Non-pigmented ciliary epithelial cell (primary cell): ENCODE data around the gene PASD1.
"Not testable (repeated sequence)": the region's sequence is repeated elsewhere in the genome, so short reads cannot be mapped to it uniquely, and the experiment has no call there.

ENCODE experiments used
- DNase-seq: peaks from one replicate; pipeline ENCODE4 v3.0.0-alpha.2; 2010; ENCODE audit warnings: low read depth

PASD1 gene, protein sequence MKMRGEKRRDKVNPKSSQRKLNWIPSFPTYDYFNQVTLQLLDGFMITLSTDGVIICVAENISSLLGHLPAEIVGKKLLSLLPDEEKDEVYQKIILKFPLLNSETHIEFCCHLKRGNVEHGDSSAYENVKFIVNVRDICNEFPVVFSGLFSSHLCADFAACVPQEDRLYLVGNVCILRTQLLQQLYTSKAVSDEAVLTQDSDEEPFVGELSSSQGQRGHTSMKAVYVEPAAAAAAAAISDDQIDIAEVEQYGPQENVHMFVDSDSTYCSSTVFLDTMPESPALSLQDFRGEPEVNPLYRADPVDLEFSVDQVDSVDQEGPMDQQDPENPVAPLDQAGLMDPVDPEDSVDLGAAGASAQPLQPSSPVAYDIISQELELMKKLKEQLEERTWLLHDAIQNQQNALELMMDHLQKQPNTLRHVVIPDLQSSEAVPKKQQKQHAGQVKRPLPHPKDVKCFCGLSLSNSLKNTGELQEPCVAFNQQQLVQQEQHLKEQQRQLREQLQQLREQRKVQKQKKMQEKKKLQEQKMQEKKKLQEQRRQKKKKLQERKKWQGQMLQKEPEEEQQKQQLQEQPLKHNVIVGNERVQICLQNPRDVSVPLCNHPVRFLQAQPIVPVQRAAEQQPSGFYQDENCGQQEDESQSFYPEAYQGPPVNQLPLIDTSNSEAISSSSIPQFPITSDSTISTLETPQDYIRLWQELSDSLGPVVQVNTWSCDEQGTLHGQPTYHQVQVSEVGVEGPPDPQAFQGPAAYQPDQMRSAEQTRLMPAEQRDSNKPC

DNA sequence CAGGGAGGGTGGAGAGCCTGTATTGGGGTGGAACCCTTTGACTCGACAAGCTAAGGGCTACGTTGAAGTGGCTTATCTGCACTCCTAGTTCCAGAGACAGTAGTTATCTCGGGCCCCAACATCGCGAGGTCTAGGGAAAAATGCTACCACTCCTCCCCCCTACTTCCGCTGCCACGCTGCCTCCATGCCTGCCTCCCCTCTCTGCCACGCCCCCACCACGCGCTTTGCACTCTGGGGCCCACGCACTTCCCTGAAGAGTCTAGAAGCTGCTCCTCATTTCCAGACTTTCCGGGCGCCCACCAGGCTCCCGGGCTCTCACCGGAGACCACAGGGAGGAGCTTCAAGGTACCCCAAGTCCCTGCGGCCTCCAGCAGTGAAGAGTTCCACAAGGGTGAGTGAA is at the start of gene PASD1:
Gene PASD1 (plus strand): TSS at position 227 of the 400 bp plus-strand sequence. CDS start 37,879 bp downstream, outside the sequence.
- DNase-seq = no peak

DNA sequence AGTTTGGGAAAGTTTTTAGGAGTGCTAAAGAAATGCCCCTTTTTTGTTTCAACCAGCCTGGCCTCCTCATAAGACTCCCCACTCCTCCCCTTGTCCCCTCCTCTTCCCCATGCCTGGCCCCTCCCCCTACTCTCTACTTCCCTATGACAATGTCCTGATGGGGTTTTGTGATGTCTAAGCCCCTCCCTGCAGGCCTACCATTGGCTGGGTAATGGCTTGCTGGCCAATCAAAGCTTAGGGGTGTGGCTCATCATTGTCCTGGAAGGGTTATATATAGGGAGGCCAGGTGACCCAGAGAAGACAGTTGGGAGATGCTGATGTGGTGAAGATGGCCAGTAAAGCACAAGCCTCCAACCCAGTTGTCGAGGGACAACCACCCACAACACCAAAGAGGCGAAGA is 48.2 kb upstream of the PASD1 start:
- DNase-seq = no peak

DNA sequence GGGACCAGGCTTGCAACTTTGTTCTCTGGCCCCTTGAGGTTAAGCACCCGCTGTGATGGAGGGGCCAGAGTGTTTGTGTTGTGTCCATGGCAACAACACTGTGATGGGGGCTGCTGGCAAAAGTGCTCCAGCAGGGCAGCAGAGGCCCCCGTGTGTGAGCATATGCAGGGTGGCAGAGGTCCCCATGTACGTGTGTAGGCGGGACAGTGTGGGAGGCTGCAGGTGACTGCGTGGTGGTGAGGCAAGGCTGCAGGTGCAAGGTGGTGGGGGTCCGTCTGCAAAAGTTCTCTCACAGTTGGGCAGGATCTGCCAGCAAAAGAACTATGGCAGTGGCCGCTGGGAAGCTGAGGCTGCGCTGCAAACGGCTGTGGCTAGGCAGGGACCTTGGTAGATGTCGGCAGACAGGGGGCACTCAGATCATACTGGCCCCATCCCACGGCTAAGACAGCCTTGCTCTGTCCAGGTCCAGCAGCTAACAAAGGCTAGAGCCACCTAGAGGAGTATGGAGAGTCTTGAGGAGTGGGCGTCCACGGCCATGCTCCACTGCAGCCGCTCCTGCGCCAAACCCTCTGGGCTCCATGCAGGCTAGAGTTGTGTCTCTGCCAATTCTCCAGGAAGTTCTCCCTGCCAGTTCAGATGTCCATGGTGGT is 46.8 kb upstream of the PASD1 start:
- no peak for DNase-seq

DNA sequence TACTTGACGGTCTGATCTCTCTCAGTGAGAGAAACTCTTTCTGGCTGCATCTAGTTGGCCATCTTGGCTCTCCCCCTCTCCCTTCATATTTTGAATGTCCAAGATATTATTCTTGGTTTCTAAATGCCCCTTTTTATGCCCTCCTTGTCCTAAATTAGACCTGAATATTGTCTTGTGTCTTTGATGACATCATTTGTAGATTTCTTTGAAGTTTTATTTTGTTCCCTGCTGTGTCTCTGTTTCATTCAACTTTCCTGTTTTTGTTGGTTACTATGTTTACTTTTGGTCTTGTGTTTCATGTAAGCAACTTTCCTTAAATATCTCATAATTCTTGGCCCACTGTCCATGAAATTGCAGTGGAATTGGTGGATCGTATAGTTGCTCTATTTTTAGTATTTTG is 46.1 kb upstream of the PASD1 start:
- DNase-seq = no peak

DNA sequence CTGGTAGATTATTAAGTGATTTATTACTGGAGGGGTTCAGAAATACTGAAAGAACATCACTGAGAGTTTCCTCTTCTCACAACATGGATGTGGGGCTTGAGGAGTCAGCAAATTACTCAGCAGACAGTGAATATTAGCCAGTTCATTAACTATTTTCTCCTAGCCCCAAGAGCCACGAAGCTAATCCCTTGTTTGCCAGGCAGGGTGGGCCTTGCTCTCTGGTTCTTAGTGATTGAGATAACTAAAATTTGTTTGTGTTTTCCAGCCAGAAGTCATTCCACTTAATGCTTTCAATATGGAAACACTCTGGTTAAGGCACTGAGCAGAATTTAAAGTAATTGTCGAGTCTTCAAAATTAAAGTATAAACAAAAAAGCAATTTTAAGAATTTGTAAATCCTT is 40.1 kb upstream of the PASD1 start:
- DNase-seq = no peak

DNA sequence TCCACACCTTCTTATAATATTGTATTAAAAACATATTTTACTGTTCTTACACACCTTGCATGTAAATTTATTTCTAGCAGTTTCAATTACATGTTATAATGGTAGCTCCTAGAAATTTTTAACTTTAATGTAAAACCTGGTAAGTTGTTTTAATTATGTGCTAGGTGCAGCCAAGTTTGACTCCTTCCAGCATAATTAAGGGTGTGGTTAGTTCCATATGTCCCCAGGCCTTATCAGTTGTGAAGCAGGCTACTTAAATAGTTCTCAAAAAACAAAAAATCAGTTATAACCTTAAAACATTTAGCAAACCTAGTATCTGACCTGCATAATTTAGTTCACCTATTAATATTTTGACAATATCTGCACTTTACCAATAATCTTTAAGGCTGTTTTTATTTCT is 26.9 kb upstream of the PASD1 start:
- no peak for DNase-seq

DNA sequence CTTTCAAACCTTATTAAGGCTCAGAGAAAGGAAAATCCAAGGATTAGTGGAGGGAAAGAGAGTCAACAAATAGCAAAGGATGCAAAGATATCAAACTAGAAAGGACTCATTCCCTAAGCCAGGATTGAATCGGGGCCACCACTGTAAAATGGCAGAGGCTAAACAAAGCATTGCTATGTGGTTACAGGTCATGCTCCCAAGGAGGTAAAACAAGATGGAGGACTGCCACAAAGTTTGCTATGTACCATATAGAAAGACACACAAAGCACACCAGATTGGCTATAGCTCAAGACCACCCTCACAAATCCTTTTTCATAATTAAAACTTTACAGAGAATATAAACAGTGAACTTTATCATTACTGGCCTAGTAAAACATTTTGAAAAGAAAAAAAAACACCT is 25.9 kb upstream of the PASD1 start:
- no peak for DNase-seq

DNA sequence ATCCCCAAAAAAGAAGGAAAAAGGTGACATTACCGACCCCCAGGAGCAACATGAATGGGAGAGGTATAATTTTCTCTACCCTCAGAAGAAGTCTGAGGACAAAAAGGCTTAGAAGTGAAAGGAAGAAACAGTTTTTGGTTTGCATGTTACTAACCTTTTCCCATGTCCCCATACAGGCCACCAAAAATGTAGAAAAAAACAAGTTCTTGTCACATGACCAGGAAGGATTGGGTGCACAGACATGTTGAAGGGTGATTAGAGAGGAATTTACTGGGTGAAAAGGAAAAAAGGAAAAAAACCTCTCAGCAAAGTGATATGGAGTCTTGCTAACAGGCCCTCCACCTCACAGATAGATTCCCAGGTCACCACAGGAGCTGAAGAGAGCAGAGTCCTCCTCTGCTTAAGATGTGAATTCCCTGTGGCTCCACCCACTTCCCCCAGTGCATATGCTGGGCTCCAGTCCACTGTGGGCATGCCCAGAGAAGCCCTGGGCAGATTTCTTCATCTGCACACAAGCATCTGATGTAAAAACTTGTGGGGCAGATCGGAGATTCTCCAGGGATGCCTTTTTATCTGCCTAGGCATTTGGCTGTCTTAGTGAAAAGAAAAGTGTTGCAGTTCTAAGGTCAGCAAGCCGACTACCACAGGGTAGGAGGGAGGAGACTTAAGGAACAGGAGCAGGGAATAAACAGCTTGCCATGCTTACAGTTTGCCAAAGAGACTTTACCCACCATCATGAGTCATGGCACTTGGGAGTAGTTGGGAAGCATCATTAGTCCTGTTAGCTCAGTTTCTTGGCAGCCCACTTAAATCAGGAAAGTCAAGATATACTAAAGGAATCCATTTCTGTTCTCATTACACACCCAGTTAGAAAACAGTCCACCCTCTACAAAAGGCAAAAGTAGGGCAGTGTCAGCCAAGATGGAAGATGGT is 25.0 kb upstream of the PASD1 start:
- DNase-seq = no peak

DNA sequence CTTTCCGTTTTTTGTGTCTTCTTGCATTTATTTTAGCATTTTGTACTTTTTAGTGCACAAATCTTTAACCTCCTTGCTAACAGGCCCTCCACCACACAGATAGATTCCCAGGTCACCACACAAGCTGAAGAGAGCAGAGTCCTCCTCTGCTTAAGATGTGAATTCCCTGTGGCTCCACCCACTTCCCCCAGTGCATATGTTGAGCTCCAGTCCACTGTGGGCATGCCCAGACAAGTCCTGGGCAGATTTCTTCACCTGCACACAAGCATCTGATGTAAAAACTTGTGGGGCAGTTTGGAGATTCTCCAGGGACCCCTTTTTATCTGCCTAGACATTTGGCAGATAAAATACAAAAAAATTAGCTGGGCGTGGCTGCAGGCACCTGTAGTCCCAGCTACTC is 19.8 kb upstream of the PASD1 start:
- DNase-seq = peak; percentile 2

DNA sequence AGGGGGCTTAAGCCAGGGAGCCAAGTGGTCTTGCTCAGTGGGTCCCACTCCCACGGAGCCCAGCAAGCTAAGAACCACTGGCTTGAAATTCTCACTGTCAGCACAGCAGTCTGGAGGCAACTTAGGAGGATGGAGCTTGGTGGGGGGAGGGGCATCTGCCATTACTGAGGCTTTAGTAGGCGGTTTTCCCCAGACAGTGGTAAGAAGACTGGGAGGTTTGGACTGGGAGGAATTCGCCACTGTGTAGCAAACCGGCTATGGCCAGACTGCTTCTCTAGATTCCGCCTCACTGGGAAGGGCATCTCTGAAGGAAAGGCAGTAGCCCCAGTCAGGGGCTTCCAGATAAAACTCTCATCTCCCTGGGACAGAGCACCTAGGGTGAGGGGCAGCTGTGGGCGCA is 17.2 kb upstream of the PASD1 start:
- not testable (repeated sequence) for DNase-seq

DNA sequence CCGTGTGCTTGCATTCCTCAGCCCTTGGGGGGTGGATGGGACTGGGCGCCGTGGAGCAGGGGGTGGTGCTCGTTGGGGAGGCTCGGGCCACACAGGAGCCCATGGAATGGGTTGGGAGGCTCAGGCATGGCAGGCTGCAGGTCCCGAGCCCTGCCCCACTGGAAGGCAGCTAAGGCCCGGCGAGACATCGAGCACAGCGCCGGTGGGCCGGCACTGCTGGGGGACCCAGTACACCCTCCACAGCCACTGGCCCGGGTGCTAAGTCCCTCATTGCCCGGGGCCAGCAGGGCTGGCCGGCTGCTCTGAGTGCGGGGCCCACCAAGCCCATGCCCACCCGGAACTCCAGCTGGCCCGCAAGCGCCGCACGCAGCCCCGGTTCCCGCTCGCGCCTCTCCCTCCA is 12.3 kb upstream of the PASD1 start:
- DNase-seq = not testable (repeated sequence)

DNA sequence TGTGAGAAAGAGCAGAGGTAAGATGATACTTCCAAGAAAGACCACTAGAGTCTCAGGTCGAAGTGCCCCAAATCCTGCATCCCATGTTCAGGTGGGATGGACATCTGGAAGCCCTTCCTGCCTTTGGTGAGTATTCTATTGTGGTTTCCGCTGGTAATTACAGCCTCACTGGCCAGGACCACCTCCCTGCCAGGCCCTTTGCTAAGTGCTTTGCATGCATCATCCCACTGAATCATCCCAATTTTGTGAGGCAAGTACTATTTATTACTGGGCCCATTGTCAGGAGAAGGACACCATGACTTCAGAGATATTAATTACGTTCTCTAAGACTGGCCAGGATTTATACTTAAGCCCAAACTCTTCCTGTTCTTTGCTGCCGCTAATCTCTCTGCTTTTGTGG is 10.7 kb upstream of the PASD1 start:
- DNase-seq = no peak

DNA sequence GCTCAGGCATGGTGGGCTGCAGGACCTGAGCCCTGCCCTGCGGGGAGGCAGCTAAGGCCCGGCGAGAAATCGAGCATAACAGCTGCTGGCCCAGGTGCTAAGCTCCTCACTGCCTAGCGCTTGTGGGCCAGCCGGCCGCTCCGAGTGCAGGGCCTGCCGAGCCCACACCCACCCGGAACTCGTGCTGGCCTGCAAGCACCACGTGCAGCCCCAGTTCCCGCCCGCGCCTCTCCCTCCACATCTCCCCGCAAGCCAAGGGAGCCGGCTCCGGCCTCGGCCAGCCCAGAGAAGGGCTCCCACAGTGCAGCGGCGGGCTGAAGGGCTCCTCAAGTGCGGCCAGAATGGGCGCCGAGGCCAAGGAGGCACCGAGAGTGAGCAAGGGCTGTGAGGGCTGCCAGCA is 8.2 kb upstream of the PASD1 start:
- not testable (repeated sequence) for DNase-seq

DNA sequence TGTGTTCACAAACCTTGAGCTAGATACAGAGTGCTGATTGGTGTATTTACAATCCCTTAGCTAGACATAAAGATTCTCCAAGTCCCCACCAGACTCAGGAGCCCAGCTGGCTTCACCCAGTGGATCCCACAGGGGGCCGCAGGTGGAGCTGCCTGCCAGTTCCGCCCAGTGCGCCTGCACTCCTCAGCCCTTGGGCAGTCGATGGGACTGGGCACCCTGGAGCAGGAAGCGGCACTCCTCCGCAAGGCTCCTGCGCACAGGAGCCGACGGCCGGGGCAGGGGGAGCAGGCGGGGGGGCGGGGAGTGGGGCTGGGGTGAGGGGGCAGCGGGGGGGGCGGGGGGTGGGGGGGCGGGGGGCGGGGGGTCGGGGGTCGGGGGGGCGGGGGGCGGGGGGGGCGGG is 990 bp upstream of the PASD1 start:
- DNase-seq = not testable (repeated sequence)

DNA sequence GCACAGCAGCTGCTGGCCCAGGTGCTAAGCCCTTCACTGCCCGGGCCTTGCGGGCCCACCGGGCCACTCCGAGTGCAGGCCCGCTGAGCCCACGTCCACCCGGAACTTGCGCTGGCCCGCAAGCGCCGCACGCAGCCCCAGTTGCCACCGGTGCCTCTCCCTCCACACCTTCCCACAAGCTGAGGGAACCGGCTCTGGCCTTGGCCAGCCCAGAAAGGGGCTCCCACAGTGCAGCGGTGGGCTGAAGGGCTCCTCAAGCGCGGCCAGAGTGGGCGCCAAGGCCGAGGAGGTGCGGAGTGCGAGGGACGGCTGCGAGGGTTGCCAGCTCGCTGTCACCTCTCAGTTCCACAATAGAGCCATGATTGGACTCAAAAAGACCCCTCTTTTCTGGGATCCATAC is 472 bp upstream of the PASD1 start:
- DNase-seq = not testable (repeated sequence)

DNA sequence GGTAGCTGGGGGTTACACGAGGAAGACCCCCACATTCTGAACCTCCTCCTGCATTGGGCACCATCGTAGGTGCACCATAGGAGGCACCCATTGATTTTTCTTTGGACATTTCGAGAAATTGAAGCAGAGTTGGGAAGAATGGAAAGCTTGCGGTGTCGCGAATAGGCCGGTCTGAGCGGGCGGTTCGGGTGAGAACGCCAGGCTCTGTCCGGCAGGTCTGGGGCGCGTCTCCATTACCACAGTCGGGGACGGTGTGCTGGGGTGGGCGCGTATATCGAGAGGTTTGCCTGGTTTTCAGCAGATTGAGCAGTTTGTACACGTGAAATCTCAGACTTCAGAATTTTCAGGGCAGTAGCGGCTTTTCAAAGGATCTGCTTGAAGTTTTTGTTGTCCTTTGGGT is 560 bp downstream of the PASD1 start:
- DNase-seq = no peak

DNA sequence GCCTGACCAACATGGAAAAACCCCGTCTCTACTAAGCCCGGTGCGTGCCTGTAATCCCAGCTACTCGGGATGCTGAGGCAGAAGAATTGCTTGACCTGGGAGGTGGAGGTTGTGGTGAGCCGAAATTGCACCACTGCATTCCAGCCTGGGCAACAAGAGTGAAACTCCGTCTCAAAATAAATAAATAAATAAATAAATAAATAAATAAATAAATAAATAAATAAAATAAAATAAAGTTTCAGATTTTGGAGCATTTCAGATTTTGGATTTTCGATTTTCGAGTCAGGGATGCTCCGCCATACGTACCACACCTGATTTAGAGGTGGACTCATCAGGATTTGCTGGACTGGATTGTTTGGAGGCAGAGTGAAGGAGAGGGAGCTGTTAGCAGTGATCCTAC is 3.4 kb downstream of the PASD1 start:
- DNase-seq = not testable (repeated sequence)

DNA sequence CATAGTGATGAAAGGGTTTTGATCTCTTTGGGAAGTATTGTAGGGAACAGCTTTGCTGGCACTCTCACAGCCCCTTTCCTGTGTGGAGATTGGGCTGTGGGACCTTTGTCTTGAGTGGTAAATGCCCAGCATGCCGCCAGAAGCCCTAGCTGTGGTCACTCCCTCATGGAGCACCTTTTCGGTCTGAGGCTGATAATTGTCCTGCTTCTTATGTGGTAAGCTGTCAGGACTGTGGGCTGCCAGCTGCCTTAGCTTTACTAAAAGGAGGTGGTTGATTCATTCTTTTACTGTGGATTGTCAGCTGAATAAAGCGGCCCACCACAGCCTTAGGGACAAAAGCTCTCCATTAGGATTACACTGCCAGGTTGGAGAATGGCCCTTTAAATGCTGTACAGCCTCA is 7.1 kb downstream of the PASD1 start:
- no peak for DNase-seq

DNA sequence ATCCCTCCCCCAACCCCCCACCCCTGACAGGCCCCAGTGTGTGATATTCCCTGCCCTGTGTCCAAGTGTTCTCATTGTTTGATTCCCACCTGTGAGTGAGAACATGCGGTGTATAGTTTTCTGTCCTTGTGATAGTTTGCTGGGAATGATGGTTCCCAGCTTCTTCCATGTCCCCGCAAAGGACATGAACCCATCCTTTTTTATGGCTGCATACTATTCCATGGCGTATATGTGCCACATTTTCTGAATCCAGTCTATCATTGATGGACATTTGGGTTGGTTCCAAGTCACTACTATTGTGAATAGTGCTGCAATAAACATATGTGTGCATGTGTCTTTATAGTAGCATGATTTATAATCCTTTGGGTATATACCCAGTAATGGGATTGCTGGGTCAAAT is 29.9 kb downstream of the PASD1 start:
- DNase-seq = not testable (repeated sequence)

DNA sequence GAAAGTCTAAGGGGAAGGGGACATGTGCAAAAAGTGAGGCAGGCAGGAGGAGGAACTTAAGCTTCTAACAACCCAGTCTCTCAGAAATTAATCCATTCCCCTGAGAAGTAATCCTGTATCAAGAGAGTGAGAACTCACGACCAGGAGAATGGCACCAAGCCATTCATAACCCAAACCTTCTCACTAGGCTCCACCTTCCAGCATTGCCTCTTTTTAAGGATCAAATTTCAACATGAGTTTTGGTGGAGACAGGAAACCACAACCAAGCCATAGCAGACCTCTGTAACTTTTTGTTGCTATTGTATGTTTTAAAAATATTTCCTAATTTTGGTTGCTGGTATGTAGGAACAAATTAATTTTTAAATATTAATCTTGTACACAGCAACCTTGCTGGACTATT is 32.8 kb downstream of the PASD1 start:
- no peak for DNase-seq

DNA sequence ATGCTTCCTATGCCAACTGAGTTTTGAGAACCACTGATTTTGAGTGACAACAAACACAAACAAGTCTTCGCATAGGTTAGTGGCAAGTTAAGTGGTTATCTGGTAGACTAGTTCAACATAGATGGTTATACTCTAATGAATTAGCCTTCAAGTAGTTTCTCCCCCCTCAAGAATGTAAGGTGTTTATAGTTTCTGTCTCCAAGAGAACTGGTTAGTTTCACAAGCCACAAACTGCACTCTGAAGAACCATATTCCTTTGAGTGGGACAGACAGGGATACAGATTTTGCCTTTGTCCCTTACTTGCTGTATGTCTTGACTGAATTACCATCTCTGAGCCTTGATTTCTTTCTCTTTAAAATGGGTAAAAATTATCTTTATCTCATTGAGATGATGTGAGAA is 41.5 kb downstream of the PASD1 start:
- DNase-seq = no peak

DNA sequence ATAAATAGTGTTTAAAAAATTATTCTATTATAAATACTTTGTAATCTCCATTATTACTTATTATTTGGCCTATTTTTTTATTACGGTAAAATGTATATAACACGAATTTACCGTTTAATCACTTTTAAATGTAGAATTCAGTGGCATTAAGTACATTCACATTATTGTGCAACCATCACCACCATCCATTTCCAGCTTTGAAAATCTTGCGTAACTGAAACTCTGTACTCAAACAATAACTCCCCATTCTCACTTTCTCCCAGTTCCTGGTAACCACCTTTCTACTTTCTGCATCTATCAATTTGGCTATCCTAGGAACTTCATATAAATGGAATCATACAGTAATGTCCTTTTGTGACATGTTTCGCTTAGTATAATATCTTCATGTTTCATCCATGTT is 45.7 kb downstream of the PASD1 start:
- DNase-seq = no peak
